Tibial nerve (tissue), 4 donors: ENCODE data around the gene SNX9. TPM values are rescaled to one million over a fixed set of nuclear protein-coding genes. Genes with fewer than 3 reads are reported as not detected.

Experiments
- DNase-seq, 2 donors: peaks; one replicate each; pipeline ENCODE4 v3.0.0-alpha.2; 2019; ENCODE audit warnings: low spot score in 2 of 2
- H3K27ac ChIP-seq, 4 donors: fragments of 200-600 bp; sonication (generic) in 3 of 4; one replicate each; pipeline ENCODE4 v1.5.1; 2017 to 2019; ENCODE audit warnings: mild to moderate bottlenecking in 1 of 4
- H3K27me3 ChIP-seq, 2 donors: fragments of 200-600 bp; sonication (generic) in 1 of 2; one replicate each; pipeline versions ENCODE4 v1.5.1 to v1.6.0; 2017 to 2019
- H3K36me3 ChIP-seq, 3 donors: fragments of 200-600 bp; sonication (generic); one replicate each; pipeline ENCODE4 v1.5.1; 2018 to 2019
- H3K4me1 ChIP-seq, 4 donors: fragments of 200-600 bp; sonication (generic) in 3 of 4; one replicate each; pipeline ENCODE4 v1.5.1; 2017 to 2019
- H3K4me3 ChIP-seq, 4 donors: fragments of 200-600 bp; sonication (generic) in 3 of 4; one replicate each; pipeline ENCODE4 v1.5.1; 2017 to 2019; ENCODE audit warnings: mild to moderate bottlenecking in 1 of 4, moderate library complexity in 1 of 4
- H3K9me3 ChIP-seq, 4 donors: fragments of 200-600 bp; sonication (generic) in 3 of 4; one replicate each; pipeline ENCODE4 v1.5.1; 2017 to 2019
- EP300 ChIP-seq, 2 donors: sonication (generic); formaldehyde crosslinking; IDR thresholded peaks; one replicate each; pipeline ENCODE4 v1.6.1; 2017; ENCODE audit warnings: antibody characterized with exemption in 2 of 2, mild to moderate bottlenecking in 1 of 2
- POLR2A ChIP-seq, 2 donors: fragments of 450-650 bp; IDR thresholded peaks; one replicate each; pipeline ENCODE4 v1.6.1; 2017; ENCODE audit warnings: antibody characterized with exemption in 2 of 2, mild to moderate bottlenecking in 2 of 2, moderate library complexity in 2 of 2
- WGBS, 2 donors: methylation state at CpG; one replicate each; pipeline ENCODE4 v1.1.5; 2018; 5-methylcytosine and 5-hydroxymethylcytosine counted together
- total RNA-seq, 4 donors: library from RNA; depleted of rRNA; stranded (reverse); fragments of >200 nt; gene quantifications; one replicate each; pipeline ENCODE4 v1.1.0, GENCODE V29; 2016
- TF ChIP-seq, protein P1 (sequence below), 5 experiments: fragments of 200-600 bp in 3 of 5; fragments of 450-650 bp in 2 of 5; sonication (generic) in 3 of 5; IDR thresholded peaks; one replicate each; pipeline ENCODE4 v1.5.1; 2016 to 2019; ENCODE audit warnings: antibody characterized with exemption in 5 of 5, mild to moderate bottlenecking in 3 of 5, moderate library complexity in 2 of 5

Gene SNX9
- total RNA-seq, 4 donors from 2014 or later = 61.2 to 69.2 (median 63.9) TPM

DNA sequence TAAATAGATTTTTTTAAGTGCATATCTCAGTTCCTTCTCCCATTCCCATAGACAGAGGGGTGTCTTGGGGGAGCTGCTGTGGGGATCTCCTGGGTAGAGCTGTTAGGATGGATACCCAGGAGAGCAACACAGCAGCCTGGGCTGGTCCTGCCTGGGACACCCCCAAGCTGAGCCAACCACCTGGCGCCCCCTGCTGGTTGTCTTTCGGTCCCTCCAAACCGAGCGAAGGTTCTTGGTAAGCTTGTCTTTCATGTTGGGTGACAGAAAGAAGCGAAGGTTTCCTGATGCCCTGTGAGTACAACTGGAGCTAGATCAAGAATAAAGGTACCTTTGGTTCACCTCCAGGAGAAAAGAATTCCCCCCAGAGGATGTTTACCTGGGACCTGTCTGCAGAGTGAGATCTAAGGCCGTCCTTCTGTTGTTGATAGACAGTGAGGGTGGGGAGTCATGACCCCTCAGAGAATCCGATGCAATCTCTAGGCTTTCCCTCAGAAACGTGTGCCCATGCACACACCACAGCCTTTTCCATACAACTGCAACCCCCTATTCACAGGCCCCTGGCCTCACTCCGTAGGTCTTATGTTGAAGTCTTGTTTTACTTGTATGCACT, 50.8 kb downstream of the SNX9 start:
- peak; percentile 57 to 67 for DNase-seq
- 71 to 72% methylated on average over 9 of the region's 9 CpGs for WGBS, 2 donors
- Histone ChIP-seq H3K36me3 (peaks cover 0 to 69% (median 0%) of the 10 kb centered on the region in 3 donors), H3K4me3 (no peak overlapping the region), H3K27me3 (no peaks in the 10 kb centered on the region), H3K27ac (no peak overlapping the region), H3K4me1 (peaks cover 0 to 4% (median 0%) of the 10 kb centered on the region in 4 donors), H3K9me3 (no peaks in the 10 kb centered on the region)
- no peak for TF ChIP-seq EP300 (IDR thresholded peaks at IDR 0.05)
- TF ChIP-seq, protein P1, sequence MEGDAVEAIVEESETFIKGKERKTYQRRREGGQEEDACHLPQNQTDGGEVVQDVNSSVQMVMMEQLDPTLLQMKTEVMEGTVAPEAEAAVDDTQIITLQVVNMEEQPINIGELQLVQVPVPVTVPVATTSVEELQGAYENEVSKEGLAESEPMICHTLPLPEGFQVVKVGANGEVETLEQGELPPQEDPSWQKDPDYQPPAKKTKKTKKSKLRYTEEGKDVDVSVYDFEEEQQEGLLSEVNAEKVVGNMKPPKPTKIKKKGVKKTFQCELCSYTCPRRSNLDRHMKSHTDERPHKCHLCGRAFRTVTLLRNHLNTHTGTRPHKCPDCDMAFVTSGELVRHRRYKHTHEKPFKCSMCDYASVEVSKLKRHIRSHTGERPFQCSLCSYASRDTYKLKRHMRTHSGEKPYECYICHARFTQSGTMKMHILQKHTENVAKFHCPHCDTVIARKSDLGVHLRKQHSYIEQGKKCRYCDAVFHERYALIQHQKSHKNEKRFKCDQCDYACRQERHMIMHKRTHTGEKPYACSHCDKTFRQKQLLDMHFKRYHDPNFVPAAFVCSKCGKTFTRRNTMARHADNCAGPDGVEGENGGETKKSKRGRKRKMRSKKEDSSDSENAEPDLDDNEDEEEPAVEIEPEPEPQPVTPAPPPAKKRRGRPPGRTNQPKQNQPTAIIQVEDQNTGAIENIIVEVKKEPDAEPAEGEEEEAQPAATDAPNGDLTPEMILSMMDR (IDR thresholded peaks at IDR 0.05) = peak; percentile 53 to 78 (median 70)

DNA sequence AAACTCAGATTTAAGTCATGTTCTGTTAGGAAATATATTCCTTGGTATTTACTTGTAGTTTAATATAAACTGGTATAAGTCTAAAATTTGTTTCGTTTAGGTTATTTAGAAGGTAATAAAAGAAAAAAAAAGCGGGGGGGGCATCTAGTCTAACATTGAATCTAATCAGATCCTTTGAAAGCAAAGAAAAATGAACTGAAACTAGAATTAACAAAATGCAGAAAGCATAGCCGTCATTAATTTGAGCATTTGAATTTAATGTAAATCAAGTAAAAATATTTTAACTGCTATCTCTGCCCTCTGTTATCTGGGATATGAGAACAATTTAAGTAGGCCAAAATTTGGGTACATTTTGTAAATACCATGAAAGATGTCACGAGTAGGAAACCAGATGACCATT, 54.1 kb downstream of the SNX9 start:
- peaks cover 0 to 60% (median 0%) of the 10 kb centered on the region in 3 donors for H3K36me3 ChIP-seq
- no peak overlapping the region for H3K27ac ChIP-seq
- no peak for TF ChIP-seq POLR2A (IDR thresholded peaks at IDR 0.05)
- TF ChIP-seq, protein P1 (IDR thresholded peaks at IDR 0.05) = no peak
- no peak for TF ChIP-seq EP300 (IDR thresholded peaks at IDR 0.05)
- H3K9me3 ChIP-seq = no peaks in the 10 kb centered on the region
- no peaks in the 10 kb centered on the region for H3K27me3 ChIP-seq
- no peak overlapping the region for H3K4me3 ChIP-seq
- peaks cover 0 to 5% (median 0%) of the 10 kb centered on the region in 4 donors for H3K4me1 ChIP-seq
- WGBS, 2 donors = 86 to 94% methylated on average over 4 of the region's 4 CpGs
- no peak for DNase-seq

DNA sequence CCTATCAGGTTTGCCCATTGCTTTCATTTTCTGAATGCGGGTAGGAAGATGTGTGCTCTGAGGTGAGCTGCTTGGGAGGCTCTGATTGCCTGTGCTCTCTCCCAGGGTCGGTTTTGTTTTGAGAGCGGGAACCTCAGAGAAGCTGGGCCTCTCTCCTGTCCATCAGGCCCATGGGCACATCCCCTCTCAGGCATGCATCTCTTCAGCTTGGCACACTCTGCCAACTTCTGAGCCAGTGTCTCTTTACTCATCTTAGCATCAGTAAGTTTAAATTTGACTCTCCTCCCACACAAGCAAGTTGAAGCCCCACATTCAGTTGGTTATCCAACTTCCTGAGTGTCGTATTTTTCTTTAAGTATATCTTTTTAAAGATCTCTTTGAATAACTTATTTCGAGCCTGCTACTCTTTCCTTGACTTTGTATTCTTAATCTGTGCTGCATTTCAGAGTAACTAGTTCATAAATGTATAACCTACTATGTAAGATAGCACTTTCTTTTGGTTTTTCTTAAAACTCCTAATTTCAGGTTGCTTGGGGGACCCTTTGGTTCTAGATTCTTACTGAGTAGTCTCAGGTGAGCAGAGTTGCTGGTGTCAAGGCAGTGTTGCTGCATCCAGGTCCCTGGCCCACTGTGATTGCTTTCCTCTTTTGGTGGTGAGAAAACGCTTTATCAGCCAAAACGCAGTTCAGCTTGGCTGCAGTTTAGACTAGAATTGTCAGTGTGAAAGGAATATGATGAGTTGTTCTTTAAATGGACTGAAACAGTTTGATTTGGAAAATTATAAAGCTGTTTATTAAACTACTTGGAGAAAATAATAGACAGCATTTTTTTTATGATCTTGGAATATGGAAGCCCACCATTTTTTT, 54.8 kb downstream of the SNX9 start:
- TF ChIP-seq POLR2A (IDR thresholded peaks at IDR 0.05) (no peak), EP300 (IDR thresholded peaks at IDR 0.05) (no peak)
- TF ChIP-seq, protein P1 (IDR thresholded peaks at IDR 0.05) = no peak
- DNase-seq = no peak
- Histone ChIP-seq H3K27ac (no peak overlapping the region), H3K36me3 (peaks cover 0 to 67% (median 0%) of the 10 kb centered on the region in 3 donors), H3K4me1 (peaks cover 0 to 5% (median 0%) of the 10 kb centered on the region in 4 donors), H3K4me3 (no peak overlapping the region), H3K9me3 (no peaks in the 10 kb centered on the region), H3K27me3 (no peaks in the 10 kb centered on the region)
- WGBS, 2 donors = 80 to 86% methylated on average over 7 of the region's 7 CpGs

DNA sequence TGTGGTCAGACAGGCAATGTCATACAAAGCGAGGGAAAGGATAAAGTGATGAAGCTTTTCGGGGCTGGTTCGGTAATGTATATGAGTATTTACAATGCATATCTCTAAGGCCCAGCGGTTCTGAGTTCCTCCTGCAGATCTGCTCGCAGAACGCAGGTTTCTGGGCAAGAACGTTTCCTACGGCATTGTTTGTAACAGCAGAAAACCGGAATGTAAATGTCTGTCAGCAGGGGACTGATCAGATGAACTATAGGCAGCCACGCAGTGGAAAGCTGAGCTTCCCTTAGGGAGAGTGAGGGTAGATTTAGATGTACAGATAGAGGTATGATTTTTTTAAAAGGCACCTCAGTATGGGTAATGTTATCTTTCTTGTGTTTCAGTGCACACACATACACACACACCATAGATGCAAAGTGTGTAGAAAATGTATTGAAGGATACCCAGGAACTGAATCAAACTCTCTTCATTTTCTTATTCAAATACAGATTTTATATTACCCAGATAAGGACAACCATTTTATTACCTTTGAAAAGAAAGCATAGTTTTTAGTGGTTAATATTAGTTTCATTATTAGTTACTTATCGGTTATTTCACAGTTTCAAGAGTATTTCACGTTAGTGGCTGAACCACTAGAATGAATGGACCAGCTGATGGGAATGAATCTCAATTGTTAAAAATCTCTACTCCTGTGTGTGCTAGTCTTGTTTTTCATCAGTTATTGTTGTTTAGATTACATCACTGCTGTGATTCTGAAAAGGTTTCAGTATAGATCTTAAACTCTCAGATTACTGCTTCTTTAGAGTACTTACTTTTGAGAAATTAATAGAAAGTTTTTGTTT, 56.2 kb downstream of the SNX9 start:
- WGBS, 2 donors = 88 to 89% methylated on average over 12 of the region's 12 CpGs
- Histone ChIP-seq H3K4me3 (no peak overlapping the region), H3K4me1 (peaks cover 0 to 5% (median 0%) of the 10 kb centered on the region in 4 donors), H3K27me3 (no peaks in the 10 kb centered on the region), H3K36me3 (peaks cover 0 to 66% (median 0%) of the 10 kb centered on the region in 3 donors), H3K9me3 (no peaks in the 10 kb centered on the region), H3K27ac (no peak overlapping the region)
- no peak for DNase-seq
- TF ChIP-seq POLR2A (IDR thresholded peaks at IDR 0.05) (no peak), EP300 (IDR thresholded peaks at IDR 0.05) (no peak)

GRCh38 chr6:157879873-157880254, 56.8 kb downstream of the SNX9 start:
- no peaks in the 10 kb centered on the region for H3K9me3 ChIP-seq
- H3K27me3 ChIP-seq = no peaks in the 10 kb centered on the region
- H3K27ac ChIP-seq = no peak overlapping the region
- peaks cover 0 to 5% (median 0%) of the 10 kb centered on the region in 4 donors for H3K4me1 ChIP-seq
- peaks cover 0 to 60% (median 0%) of the 10 kb centered on the region in 3 donors for H3K36me3 ChIP-seq
- WGBS, 2 donors = 67 to 87% methylated on average over 2 of the region's 2 CpGs
- H3K4me3 ChIP-seq = no peak overlapping the region
- no peak for DNase-seq
- TF ChIP-seq, protein P1 (IDR thresholded peaks at IDR 0.05) = no peak
- no peak for TF ChIP-seq POLR2A (IDR thresholded peaks at IDR 0.05)
- no peak for TF ChIP-seq EP300 (IDR thresholded peaks at IDR 0.05)
